Left forelimb (tissue), 1 donor: ENCODE data around the gene TNPO3.
"Not testable (repeated sequence)": the region's sequence is repeated elsewhere in the genome, so short reads cannot be mapped to it uniquely, and the experiment has no call there.

ENCODE experiments used
- DNase-seq: peaks from one replicate; pipeline ENCODE4 v3.0.0-alpha.2; 2018; ENCODE audit warnings: low spot score

Gene TNPO3

DNA sequence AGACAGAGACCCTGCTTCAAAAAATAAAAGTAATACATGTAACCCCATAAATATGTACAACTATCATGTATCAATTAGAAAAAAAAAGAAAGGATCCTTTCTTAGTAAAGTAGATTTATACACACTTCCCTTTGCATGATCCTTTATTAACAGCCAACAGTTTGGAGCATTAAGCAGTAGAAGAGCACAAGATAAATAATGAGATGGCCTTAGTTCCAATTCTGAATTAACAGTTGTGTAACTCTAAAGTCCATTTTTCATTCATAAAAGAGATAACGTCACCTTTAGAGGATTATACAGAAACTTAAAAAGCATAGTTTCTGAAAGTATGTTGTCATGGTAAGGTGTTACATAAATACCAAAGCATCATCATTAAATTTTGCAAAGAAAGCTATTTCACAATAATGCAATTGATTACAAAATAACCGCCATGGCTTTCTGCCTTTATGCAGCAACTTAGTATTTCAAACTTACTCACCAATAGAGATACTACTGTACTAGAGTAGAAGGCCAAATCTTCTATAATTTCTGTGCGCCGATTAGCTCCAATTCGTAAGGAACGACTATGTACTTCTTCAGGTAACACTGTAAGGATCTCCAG lies 40.3 kb downstream of the TNPO3 start:
- no peak for DNase-seq

DNA sequence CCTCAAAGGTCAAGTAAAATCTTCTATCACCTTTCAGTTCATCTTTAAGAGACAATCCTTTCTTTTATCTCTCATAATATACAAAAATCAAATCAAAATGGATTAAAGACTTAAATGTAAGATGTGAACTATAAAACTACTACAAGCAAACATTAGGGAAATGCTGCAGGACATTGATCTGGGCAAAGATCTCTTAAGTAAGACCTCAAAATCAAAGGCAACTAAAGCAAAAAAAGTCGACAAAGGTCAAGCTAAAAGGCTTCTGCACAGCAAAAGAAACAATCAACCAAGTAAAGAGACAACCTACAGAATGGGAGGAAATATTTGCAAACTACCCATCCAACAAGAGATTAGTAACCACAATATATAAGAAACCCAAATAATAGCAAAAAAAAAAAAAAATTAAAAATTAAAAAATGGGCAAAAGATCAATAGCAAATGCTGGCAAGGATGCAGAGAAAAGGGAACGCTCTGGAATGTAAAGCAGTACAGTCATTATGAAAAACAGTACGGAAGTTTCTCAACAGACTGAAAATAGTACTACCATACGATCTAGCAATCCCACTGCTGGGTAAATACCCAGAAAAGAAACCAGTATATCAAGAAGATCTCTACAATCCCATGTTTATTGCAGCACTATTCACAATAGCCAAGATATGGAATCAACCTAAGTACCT lies 41.7 kb downstream of the TNPO3 start:
- no peak for DNase-seq

DNA sequence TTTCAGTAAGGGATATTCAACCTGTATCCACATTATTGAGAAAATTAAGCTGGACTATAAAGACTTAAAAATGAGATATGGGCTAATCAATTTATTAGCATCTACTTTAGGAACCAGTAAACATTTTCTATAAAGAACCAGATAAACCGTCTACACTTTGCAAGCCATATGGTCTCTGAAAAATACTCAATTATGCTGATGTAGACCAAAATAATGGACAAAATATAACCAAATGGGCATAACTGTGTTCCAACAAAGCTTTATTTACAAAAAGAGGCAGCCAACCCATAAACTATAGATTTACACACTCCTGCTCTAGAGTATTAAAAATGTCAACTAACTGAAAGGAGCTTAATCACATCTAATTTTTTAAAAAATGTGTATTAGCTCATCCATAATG lies 42.3 kb downstream of the TNPO3 start:
- no peak for DNase-seq

DNA sequence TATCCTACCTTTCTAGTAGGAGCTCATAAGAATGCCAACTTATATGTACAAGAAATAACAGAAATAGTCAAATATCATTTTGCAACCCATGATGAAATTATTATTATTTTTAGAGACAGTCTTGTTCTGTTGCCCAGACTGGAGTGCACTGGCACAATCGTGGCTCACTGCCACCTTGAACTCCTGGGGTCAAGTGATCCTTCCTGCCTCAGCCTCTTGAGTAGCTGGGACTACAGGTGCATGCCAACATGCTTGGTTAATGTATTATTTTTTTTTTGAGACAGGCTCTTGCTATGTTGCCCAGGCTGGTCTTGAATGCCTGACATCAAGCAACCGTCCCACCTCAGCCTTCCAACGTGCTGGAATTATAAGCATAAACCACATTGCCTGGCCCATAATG lies 44.8 kb downstream of the TNPO3 start:
- DNase-seq, result no peak

DNA sequence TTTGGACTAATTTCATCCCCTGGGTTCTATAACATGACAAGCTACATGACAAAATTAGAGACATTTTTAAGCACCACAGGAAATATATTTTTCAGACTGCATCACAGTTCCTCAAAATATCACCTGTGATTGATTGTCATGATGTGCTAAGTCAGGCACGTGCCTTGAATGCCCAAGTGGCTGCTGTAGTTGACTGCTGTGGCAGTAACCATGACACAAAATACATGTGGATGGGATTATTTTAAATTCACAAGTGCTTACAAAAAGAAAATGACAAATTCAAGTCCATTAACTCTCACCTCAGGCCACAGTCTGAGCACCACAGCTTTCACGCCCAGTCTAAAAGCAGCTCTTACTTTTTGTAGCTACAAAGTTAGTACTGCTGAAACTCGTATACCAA lies 45.5 kb downstream of the TNPO3 start:
- no peak for DNase-seq

DNA sequence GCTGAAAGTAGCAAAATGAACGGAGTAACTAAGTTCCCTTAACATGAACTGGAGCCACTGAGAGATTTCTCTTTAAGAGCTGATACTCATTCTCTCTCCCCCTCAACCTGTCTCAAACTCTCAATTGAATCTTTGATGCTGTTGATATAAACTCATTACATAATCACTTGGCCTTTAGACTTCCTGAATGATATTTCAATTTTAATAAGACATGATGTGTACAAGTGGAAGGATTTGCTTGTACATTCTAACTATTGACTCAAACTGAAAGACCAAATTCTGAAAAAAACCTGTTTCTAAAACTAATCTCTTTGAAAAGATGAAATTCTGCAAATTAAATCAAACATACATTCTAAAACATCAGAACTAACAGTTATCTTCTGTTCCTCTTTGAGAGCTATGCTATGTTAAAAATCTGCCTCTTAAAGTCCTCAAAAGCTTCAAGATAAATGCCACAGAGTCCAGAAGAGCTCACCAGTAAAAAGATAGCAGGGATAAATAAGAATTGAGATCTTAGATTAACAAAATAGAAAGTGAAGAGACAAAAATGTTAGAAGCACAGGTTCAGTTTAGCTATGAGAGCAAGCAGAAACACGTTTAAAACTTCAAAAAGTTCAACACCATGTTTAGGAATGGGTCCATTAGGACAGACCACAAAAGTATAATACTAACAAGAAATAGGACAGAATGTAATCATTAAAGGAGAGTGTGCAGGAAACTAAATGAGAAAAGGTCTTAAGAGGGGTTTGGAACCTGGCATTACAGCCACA lies 46.1 kb downstream of the TNPO3 start:
- no peak for DNase-seq

DNA sequence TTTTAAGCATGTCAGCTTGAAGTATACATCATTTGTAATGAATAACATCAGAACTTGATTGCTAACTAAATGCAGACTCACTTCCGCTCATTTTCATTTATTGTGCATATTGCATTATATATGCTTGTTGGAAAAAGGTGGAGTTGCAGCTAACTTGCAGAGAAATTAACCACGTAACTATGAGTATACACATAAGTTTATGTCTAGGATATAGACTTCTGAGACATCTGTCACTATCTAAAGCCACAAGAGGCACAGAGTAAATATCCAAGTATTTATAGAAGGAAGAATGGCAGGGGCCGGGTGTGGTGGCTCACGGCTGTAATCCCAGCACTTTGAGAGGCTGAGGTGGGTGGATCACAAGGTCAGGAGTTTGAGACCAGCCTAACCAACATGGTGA lies 47.3 kb downstream of the TNPO3 start:
- DNase-seq, result no peak

DNA sequence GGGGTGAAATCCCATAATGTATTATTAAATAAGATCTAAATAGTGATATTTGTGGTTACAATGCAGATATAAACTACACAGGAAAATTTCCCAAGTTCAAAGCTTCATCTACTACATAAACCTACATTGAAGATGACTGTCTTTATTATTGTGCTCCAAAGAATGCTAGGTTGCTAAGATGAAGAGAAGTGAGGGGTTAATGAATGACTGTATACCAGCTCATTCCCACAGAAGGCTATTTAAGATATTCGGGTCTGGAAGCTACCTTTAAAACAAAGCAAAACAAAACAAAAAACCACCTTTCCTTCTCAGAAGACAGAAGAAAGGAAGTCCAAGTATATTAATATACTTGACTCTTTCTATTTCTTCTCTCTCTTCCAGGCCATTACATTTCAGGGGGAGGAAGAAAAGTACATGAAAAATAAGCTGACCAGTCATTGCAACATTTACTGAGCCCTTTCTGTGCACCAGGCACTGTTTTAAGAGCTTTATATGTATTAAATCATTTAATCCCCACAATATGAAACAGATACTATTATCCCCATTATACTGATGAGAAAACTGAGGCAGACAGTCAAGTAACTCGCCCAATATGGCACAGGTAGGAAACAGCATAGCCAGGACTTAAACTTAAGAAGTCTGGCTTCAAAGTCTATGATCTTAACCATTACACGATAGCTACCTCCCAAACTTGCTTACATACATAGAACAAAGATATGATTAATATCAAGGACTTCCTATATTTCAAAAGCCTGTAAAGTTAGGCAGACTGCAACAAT lies 48.1 kb downstream of the TNPO3 start:
- DNase-seq, result no peak

DNA sequence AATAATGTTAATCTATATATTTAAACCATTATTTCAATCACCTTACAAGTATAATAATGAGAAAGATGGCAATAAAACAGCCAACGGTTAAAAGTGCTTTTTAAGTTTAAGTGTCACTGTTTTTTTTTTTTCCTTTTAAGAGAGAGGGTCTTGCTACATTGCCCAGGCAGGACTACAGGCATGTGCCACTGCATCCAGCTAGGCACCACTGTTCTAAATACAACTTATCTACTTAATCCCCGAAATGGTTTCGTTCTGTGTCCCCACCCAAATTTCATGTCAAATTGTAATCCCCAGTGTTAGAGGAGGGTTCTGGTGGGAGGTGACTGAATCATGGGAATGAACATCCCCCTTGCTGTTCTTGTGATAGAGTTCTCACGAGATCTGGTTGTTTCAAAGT lies 49.7 kb downstream of the TNPO3 start:
- DNase-seq, result no peak

DNA sequence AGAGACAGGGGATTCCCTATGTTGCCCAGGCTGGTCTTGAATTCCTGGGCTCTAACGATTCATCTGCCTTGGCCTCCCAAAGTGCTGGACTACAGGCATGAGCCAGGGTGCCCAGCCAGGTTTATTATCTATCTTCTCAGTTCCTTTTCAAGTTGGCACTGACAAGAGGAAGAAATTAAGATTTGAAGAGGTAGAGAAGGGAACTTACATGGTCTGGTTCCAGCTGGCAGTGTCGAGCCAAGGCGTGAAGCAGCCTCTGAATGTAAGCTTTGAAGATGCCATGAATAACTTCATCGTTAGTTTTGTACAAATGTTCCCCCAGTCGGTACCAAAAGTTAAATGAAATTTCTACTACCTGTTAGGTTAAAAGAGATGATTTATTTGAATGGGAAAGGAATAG lies 57.7 kb downstream of the TNPO3 start:
- no peak for DNase-seq

DNA sequence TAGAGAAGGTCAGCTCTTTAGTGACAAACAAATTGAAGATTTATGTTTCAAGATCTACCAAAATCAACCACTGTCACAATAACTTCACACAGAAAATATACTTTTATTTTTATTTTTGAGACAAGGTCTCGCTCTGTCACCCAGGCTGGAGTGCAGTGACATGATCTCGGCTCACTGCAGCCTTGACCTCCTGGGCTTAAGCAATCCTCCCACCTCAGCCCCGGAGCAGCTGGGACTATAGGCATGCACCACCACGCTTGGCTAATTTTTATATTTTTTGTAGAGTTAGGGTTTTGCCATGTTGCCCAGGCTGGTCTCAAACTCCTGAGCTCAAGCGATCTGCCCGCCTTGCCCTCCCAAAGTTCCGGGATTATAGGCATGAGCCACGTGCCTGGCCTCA lies 60.4 kb downstream of the TNPO3 start:
- not testable (repeated sequence) for DNase-seq

DNA sequence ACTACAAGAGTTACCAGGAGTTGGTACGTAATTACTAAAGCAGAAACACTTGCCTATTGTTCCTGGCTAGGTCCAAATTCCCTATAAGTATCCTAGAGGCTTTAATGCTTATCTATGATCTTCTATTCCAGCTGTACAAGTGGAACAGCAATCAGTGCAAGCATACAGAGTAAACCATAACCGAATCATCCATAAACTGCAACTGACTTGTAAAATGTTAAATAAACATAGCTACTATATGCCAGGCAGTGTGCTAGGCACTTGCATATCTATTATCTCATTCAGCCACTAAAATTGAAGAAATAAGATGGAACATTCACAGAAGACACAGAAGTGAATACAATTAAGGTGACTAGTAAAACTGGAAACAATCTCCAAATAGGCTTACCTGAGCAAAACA lies 61.5 kb downstream of the TNPO3 start:
- DNase-seq, result no peak

DNA sequence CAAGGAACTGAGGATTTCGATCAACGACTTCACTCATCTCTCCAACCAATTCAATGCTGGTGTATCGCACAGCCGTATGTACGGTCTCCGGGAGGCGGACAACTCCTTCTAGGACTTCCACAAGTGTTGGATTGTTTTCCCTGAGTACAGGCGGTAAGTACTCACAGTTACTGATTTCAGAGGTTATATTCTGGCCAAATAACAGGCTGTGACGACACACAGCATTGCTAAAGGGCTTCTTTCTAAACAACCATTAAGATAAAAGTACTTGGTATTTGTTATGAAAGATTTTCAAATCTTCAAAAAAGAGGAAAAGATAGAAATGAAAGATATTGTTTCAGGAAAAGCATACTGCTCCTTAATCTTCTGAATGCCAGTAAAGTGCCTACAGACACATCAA lies 65.0 kb downstream of the TNPO3 start:
- DNase-seq, result no peak

DNA sequence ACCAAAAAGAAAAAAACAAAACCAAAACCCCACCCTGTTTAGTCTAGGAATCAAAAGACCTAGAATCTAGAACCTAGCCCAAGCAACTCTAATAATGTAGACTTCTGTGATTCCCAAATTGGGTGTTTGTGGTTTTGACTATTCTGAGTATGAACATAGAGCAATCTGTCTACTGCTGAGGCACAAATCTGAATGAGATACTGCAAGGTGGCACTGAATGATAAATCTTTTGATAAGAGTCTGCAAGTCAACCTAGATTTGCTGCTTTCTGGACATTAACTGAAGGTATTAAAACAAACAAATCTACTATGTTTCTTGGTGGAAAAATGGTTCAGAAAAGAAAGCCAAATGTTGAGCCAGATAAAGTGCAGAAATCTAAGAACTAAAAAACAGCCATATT lies 66.5 kb downstream of the TNPO3 start:
- no peak for DNase-seq

DNA sequence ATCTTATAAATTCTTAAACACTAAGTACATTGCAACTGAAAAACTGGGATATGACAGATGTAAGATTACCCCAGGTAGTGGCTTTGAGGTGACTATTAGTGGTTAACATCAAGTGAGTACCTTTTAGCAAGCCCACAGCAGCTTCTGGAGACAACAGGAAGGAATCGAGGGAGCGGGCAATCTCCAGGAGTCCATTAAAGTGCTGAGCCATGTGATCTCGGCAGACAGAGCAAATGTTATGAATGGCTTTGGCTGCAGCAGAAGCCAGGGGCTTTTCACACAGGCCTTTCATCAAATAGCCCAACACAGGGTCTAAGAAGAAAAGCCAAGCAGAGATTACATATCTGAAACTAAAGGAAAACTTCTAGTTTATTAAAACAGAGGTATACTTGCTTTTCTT lies 68.3 kb downstream of the TNPO3 start:
- DNase-seq, result no peak

DNA sequence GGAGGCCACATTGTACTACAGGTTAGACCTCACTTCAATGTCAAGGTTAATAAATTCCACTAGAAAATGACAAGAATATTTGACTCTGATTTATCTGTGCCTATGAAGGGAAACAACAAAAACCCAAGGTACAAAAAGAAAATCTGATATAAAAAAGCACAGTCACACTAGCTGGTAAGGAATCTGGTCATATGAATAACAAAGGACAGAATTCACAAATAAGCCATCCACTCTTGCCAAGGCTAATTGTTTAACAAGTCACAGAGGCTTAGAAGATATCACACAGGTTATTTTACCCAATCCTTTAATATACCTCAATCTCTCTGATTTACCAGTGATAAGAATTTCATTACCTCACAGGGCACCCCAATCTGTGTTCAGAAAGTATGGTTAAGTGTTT lies 69.3 kb downstream of the TNPO3 start:
- DNase-seq, result no peak

DNA sequence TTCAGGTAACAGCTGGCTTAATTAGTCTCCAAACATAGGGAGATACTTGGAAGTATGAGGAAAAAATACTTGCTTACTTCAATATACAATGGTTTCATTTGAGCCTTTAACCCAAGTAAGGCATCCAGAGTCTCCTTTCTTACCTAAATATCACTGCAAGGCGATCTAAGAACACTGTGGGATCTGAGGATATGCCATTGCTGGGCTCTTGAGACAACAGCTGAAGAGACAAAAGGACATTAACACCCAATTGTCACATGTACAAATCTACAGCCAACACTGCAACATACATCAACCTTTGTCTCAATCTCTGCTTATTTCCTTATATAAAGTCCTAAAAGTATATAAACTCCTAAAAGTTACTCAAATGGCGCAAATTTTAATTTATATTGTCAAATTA lies 72.8 kb downstream of the TNPO3 start:
- DNase-seq, result no peak

DNA sequence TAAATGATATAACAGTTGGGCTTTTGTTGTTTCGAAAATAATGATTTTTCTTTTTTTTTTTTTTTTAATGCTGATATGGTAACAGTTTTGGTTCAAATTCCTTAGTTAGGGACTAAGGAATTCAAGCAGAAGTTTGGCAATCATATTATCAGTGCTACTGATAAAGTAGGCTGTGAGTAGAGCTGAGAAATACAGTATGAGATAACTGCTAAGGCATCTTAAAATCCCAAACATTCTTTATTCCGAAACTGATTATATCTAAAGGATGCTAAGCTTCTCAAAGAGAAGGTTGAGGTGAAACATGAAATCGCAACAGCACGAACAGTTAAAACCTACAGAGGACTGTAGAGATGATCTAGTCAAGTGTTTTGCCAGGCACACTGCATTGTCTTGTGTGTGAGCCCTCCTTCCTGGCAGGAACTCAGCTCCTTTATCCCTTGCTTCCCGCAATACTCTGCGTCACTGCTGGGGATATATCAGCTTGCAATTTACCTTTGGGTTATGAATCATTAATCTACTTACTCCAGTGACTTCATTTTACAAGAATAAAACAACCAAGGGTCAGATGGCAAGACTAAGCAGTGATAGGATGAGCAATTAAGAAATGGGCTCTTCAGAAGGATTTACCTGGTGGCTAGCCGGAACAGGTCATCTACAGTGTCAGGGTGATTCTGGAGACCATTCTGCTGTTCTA lies 80.5 kb downstream of the TNPO3 start:
- no peak for DNase-seq

DNA sequence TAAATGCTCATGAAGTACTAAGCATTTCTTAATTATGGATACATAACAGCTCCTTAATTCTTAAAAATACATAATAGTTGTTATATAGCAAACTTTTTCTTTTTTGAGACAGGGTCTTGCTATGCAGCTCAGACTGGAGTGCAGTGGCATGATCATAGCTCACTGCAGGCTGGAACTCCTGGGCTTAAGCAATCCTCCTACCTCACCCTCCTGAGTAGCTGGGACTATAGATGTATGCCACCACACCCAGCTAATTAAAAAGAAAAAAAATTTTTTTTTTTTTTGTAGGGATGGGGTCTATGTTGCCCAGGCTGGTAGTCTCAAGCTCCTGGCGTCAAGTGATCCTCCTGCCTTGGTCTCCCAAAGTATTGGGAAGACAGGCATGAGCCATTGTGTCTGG lies 86.3 kb downstream of the TNPO3 start:
- DNase-seq, result no peak

DNA sequence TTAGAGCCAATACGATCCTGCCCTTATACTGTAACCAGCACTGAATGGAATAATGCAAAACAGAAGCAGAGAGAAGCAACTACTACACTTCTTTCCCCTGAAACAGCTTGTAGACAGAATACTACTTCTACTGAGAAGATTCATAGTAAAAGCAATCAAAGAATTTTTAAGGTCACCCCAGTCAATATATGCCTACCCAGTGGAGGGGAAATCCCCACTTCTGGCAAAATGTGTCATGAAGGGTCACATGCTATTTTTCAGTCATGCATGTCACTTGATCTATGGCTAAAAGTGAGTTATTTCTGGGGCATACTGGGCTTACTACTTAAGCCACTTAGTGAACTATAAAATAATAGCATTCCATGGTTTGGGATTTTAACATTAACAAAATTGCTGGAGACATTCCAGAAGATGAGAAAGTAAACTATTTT lies 91.6 kb downstream of the TNPO3 start:
- no peak for DNase-seq

DNA sequence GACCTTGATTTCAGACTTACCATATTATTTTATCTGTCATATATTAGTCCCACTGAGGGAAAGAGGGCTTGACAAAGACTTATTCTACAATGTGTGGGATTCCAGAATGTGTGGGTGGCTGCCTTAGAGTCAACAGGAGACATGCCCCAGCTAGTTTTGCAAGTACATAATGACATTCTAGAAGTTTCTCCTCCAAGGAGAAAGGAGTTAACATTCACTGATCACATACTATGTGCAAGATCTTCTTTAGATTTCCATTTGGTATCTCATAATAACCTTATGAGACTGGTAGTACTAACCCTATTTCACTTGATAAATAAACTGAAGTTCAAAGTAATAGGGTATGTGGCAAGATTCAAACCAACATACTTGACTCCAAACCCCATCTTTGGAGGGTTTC lies 92.0 kb downstream of the TNPO3 start:
- no peak for DNase-seq

DNA sequence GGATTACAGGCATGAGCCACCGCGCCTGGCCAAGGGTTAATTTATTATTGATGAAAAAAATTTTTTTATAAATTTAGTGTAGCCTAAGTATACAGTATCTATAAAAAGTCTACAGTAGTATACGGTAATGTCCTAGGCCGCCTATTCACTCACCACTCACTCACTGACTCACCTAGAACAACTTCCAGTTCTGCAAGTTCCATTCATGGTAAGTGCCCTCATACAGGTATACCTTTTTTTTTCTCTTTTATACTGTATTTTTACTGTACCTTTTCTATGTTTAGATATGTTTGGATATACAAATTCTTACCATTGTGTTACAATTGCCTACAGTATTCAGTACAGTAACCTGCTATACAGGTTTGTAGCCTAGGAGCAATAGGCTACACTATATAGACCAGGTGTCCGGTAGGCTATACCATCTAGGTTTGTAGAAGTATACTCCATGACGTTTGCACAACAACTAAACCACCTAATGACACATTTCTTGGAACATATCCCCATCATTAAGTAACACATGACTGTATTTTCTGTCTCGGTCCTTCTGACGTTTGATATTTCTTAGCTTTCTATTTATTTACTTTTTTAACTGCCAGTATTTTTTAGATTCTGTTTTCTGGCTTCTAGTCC lies 93.8 kb downstream of the TNPO3 start:
- no peak for DNase-seq
